ENCODE results near the gene IPO4.

Gene IPO4

GRCh38 chr14:24172871-24173281, 15.7 kb downstream of the IPO4 start:
- DNase-seq = no peak

GRCh38 chr14:24172261-24172860, 16.3 kb downstream of the IPO4 start:
- DNase-seq = no peak

GRCh38 chr14:24171422-24172260, 17.0 kb downstream of the IPO4 start, which contains the start of gene REC8:
REC8 (plus strand) TSS chr14:24172080; CDS start chr14:24172553, 473 bp downstream.
- peak; percentile 85 for DNase-seq

GRCh38 chr14:24167469-24168114, 21.0 kb downstream of the IPO4 start:
- no peak for DNase-seq

- no peak for DNase-seq
Observed at GRCh38 chr14:24165785-24166184, 22.8 kb downstream of the IPO4 start.

GRCh38 chr14:24164518-24164991, 24.1 kb downstream of the IPO4 start:
- DNase-seq = no peak

- DNase-seq = no peak
Observed at GRCh38 chr14:24162093-24162492, 26.5 kb downstream of the IPO4 start.

GRCh38 chr14:24160850-24161804, 27.5 kb downstream of the IPO4 start, which contains the start of gene IRF9:
IRF9 (plus strand) TSS chr14:24161265; CDS start chr14:24162145, 880 bp downstream.
- peak; percentile 97 for DNase-seq

- DNase-seq = no peak
Observed at GRCh38 chr14:24160499-24160849, 28.1 kb downstream of the IPO4 start.

GRCh38 chr14:24159777-24160498, 28.7 kb downstream of the IPO4 start:
- DNase-seq = no peak

- DNase-seq = no peak
Observed at GRCh38 chr14:24157331-24157730, 31.3 kb downstream of the IPO4 start.

- DNase-seq = no peak
Observed at GRCh38 chr14:24156840-24157239, 31.8 kb downstream of the IPO4 start.

GRCh38 chr14:24155100-24155499, 33.5 kb downstream of the IPO4 start:
- no peak for DNase-seq

- no peak for DNase-seq
Observed at GRCh38 chr14:24151404-24152080, 37.1 kb downstream of the IPO4 start.

- no peak for DNase-seq
Observed at GRCh38 chr14:24150993-24151392, 37.6 kb downstream of the IPO4 start.

- no peak for DNase-seq
Observed at GRCh38 chr14:24150567-24150966, 38.0 kb downstream of the IPO4 start.

- no peak for DNase-seq
Observed at GRCh38 chr14:24150061-24150460, 38.6 kb downstream of the IPO4 start.

GRCh38 chr14:24149302-24149969, 39.2 kb downstream of the IPO4 start:
- no peak for DNase-seq

- DNase-seq = no peak
Observed at GRCh38 chr14:24147761-24148428, 40.7 kb downstream of the IPO4 start.

Measured in SHP77 treated with DMSO at 0.1 percent for 48 hours (cell line).